Neural cell (in vitro differentiated cells): Measurements from ENCODE around the gene STAG2. TPM values are rescaled to one million over a fixed set of nuclear protein-coding genes. Genes with fewer than 3 reads are reported as not detected.

Experiments
- H2AFZ ChIP-seq: fragments of 200-600, 300-800 bp; sonication (generic), shearing (Covaris generic); 2 replicates; pipeline ENCODE4 v1.6.0; 2014; ENCODE audit warnings: low read depth, mild to moderate bottlenecking, antibody characterized with exemption, low read length, moderate library complexity
- H3F3A ChIP-seq: fragments of 200-600 bp; shearing (Covaris generic); 2 replicates; pipeline ENCODE4 v1.6.1; 2016; ENCODE audit warnings: mild to moderate bottlenecking, moderate library complexity, mixed read lengths, antibody characterized with exemption, low read length; ENCODE audit not compliant: insufficient read depth, poor library complexity, severe bottlenecking
- H3K27ac ChIP-seq: fragments of 200-600, 300-800 bp; sonication (generic), shearing (Covaris generic); 2 replicates; pipeline ENCODE4 v1.5.1; 2014; ENCODE audit warnings: mild to moderate bottlenecking, low read length, moderate library complexity
- H3K27me3 ChIP-seq: fragments of 300-800, 200-600 bp; sonication (generic), shearing (Covaris generic); 2 replicates; pipeline ENCODE4 v1.6.0; 2014; ENCODE audit warnings: mild to moderate bottlenecking, low read depth, low read length, moderate library complexity; ENCODE audit not compliant: insufficient read depth
- H3K36me3 ChIP-seq: fragments of 300-800, 200-600 bp; sonication (generic), shearing (Covaris generic); 2 replicates; pipeline ENCODE4 v1.5.1; 2014; ENCODE audit warnings: mild to moderate bottlenecking, antibody characterized with exemption, low read length, moderate library complexity; ENCODE audit not compliant: insufficient read depth
- H3K4me2 ChIP-seq: fragments of 300-800, 200-600 bp; sonication (generic), shearing (Covaris generic); 2 replicates; pipeline ENCODE4 v1.6.0; 2014; ENCODE audit warnings: mild to moderate bottlenecking, low read length
- H3K4me3 ChIP-seq: fragments of 300-800, 200-600 bp; sonication (generic), shearing (Covaris generic); 2 replicates; pipeline ENCODE4 v1.5.1; 2014; ENCODE audit warnings: mild to moderate bottlenecking, low read length, moderate library complexity
- H3K79me2 ChIP-seq: fragments of 200-600 bp; shearing (Covaris generic); replicated peaks from 2 replicates; pipeline ENCODE4 v1.6.0; 2014; ENCODE audit warnings: mild to moderate bottlenecking, low read length, moderate library complexity; ENCODE audit not compliant: insufficient read depth
- H3K9ac ChIP-seq: fragments of 300-800, 200-600 bp; sonication (generic), shearing (Covaris generic); 2 replicates; pipeline ENCODE4 v1.6.1; 2016; ENCODE audit warnings: mild to moderate bottlenecking, low read length, mixed read lengths
- H3K9me2 ChIP-seq: fragments of 200-600 bp; shearing (Covaris generic); 2 replicates; pipeline ENCODE4 v1.6.1; 2016; ENCODE audit warnings: mild to moderate bottlenecking, low read length, mixed read lengths; ENCODE audit not compliant: insufficient read depth
- H3K9me3 ChIP-seq: fragments of 200-600, 300-800 bp; sonication (generic), shearing (Covaris generic); 2 replicates; pipeline ENCODE4 v1.6.1; 2016; ENCODE audit warnings: mild to moderate bottlenecking, mixed run types, low read length, moderate library complexity, mixed read lengths
- H4K20me1 ChIP-seq: fragments of 200-600 bp; shearing (Covaris generic); 2 replicates; pipeline ENCODE4 v1.6.1; 2016; ENCODE audit warnings: mild to moderate bottlenecking, mixed run types; ENCODE audit not compliant: insufficient read depth
- EP300 ChIP-seq: fragments of 450-650 bp; conservative IDR thresholded peaks from 2 replicates; pipeline ENCODE4 v1.6.1; 2014; ENCODE audit warnings: antibody characterized with exemption, mild to moderate bottlenecking, moderate library complexity; ENCODE audit not compliant: poor library complexity, severe bottlenecking
- EZH2 ChIP-seq: fragments of 200-600, 300-800 bp; shearing (Covaris generic), sonication (generic); IDR thresholded peaks from 2 replicates; pipeline ENCODE4 v1.6.1; 2014; ENCODE audit warnings: antibody characterized with exemption, low read length, borderline replicate concordance, mild to moderate bottlenecking; ENCODE audit not compliant: insufficient read depth, poor library complexity, severe bottlenecking
- MXI1 ChIP-seq: fragments of 450-650 bp; conservative IDR thresholded peaks from 2 replicates; pipeline ENCODE4 v1.6.1; 2014; ENCODE audit warnings: antibody characterized with exemption, mild to moderate bottlenecking; ENCODE audit not compliant: poor library complexity, severe bottlenecking
- POLR2AphosphoS5 ChIP-seq: IDR thresholded peaks from 2 replicates; pipeline ENCODE4 v1.6.1; 2012
- RAD21 ChIP-seq: fragments of 450-650 bp; conservative IDR thresholded peaks from 2 replicates; pipeline ENCODE4 v1.6.1; 2014; ENCODE audit warnings: antibody characterized with exemption, mild to moderate bottlenecking, moderate library complexity
- REST ChIP-seq: IDR thresholded peaks from 2 replicates; pipeline ENCODE4 v1.6.1; 2012; ENCODE audit warnings: borderline replicate concordance
- SMC3 ChIP-seq: fragments of 450-650 bp; conservative IDR thresholded peaks from 2 replicates; pipeline ENCODE4 v1.6.1; 2014; ENCODE audit warnings: antibody characterized with exemption, mild to moderate bottlenecking, moderate library complexity; ENCODE audit not compliant: poor library complexity
- TAF1 ChIP-seq: IDR thresholded peaks from 2 replicates; pipeline ENCODE4 v1.6.1; 2012; ENCODE audit warnings: low read depth
- polyA plus RNA-seq: library from polyadenylated mRNA; depleted of rRNA; stranded (reverse); fragments of >200 nt; gene quantifications from 2 replicates; pipeline ENCODE4 v1.2.3, GENCODE V29; 2014
- TF ChIP-seq, protein P1 (sequence below): fragments of 450-650 bp; IDR thresholded peaks from 2 replicates; pipeline ENCODE4 v1.5.1; 2014; ENCODE audit warnings: antibody characterized with exemption, mild to moderate bottlenecking, moderate library complexity; ENCODE audit not compliant: poor library complexity, severe bottlenecking

The STAG2 gene
- polyA plus RNA-seq, 1 donor from 2014 or later = 26.5 TPM

DNA sequence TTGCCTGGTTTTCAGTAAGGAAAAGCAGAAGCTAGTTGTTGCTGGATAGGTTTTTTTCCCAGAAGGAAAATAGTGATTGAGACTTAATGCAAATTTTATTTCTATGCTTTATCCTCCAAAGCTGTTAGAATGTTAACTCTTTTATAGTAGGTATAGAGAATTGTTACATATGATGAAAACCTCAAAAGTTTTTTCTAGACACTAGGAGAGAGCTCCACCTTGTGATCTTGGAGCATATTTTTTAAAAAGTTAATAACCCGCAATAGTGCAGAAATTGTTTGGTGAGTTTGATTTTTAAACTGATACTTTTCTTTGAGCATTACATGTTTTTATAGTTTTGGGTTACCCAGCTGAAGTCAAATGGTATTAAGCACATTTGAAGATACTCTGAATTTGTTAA, 56.5 kb downstream of the STAG2 start:
- Histone ChIP-seq H3K9me2 (no peaks in the 10 kb centered on the region), H3K27me3 (no peaks in the 10 kb centered on the region), H3K27ac (no peak overlapping the region), H3F3A (no peaks in the 10 kb centered on the region), H3K9ac (no peak overlapping the region), H3K9me3 (no peaks in the 10 kb centered on the region), H3K4me2 (no peak overlapping the region), H3K79me2 (peaks cover 49% of the 10 kb centered on the region), H3K36me3 (no peaks in the 10 kb centered on the region), H3K4me3 (no peak overlapping the region), H2AFZ (no peak overlapping the region), H4K20me1 (no peaks in the 10 kb centered on the region)
- TF ChIP-seq EZH2 (no peak), MXI1 (no peak), SMC3 (no peak), REST (no peak)
- TF ChIP-seq, protein P1, sequence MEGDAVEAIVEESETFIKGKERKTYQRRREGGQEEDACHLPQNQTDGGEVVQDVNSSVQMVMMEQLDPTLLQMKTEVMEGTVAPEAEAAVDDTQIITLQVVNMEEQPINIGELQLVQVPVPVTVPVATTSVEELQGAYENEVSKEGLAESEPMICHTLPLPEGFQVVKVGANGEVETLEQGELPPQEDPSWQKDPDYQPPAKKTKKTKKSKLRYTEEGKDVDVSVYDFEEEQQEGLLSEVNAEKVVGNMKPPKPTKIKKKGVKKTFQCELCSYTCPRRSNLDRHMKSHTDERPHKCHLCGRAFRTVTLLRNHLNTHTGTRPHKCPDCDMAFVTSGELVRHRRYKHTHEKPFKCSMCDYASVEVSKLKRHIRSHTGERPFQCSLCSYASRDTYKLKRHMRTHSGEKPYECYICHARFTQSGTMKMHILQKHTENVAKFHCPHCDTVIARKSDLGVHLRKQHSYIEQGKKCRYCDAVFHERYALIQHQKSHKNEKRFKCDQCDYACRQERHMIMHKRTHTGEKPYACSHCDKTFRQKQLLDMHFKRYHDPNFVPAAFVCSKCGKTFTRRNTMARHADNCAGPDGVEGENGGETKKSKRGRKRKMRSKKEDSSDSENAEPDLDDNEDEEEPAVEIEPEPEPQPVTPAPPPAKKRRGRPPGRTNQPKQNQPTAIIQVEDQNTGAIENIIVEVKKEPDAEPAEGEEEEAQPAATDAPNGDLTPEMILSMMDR = no peak

DNA sequence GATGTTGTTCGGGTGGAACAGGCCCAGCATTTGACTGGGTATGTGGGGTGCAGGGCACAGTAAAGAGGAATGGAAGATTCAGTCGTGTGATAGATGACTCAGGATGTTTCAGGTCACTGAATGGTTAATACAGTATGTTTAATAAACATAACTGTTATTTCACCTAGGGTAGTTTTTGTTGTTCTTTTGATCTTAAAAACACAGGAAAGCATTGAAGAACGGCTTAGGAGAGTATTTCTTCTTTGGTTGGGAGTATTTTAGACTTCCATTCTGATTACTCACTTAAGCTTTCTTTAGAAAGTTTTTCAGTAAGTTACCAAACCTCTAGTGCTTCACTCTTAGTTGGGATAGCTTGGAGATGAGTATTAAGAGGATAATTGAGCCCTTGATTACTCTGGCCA, 62.3 kb downstream of the STAG2 start:
- no peak overlapping the region for H3K4me2 ChIP-seq
- H4K20me1 ChIP-seq = no peaks in the 10 kb centered on the region
- no peak overlapping the region for H2AFZ ChIP-seq
- H3K9ac ChIP-seq = no peak overlapping the region
- no peaks in the 10 kb centered on the region for H3K36me3 ChIP-seq
- no peaks in the 10 kb centered on the region for H3F3A ChIP-seq
- H3K9me2 ChIP-seq = no peaks in the 10 kb centered on the region
- H3K79me2 ChIP-seq = peaks cover 24% of the 10 kb centered on the region
- no peak overlapping the region for H3K27ac ChIP-seq
- no peaks in the 10 kb centered on the region for H3K9me3 ChIP-seq
- TF ChIP-seq REST (no peak), MXI1 (no peak), SMC3 (no peak), EP300 (no peak), POLR2AphosphoS5 (no peak), RAD21 (no peak), TAF1 (no peak), EZH2 (no peak)
- TF ChIP-seq, protein P1 = no peak
- no peaks in the 10 kb centered on the region for H3K27me3 ChIP-seq
- H3K4me3 ChIP-seq = no peak overlapping the region
